ENCODE data around the gene PACSIN1.
"Not testable (repeated sequence)": the region's sequence is repeated elsewhere in the genome, so short reads cannot be mapped to it uniquely, and the experiment has no call there.

PACSIN1 gene

GRCh38 chr6:34459899-34460593, 5.8 kb upstream of the PACSIN1 start:
- no peak for DNase-seq

GRCh38 chr6:34460796-34461507, 4.9 kb upstream of the PACSIN1 start:
- no peak for DNase-seq

DNA sequence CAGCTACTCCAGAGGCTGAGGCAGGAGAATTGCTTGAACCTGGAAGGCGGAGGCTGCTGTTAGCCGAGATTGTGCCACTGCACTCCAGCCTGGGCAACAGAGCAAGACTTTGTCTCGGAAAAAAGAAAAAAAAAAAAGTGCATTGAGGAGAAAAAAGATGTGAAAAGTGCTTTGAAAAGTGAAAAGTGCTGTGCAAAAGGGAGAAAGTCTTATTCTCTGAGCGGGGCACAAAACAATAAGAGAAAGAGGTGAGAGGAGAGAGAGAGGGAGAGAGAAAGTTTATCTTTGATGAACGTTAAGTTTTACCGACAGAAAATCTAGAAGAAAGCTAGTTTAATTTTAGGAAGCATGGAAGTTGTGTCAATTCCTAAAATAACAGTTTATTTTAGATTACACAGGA, 3.9 kb upstream of the PACSIN1 start:
- no peak for DNase-seq

GRCh38 chr6:34462551-34462971, 3.3 kb upstream of the PACSIN1 start:
- no peak for DNase-seq

- DNase-seq: no peak
Observed at GRCh38 chr6:34463299-34463698, 2.6 kb upstream of the PACSIN1 start.

GRCh38 chr6:34463849-34464248, 2.0 kb upstream of the PACSIN1 start:
- no peak for DNase-seq

DNA sequence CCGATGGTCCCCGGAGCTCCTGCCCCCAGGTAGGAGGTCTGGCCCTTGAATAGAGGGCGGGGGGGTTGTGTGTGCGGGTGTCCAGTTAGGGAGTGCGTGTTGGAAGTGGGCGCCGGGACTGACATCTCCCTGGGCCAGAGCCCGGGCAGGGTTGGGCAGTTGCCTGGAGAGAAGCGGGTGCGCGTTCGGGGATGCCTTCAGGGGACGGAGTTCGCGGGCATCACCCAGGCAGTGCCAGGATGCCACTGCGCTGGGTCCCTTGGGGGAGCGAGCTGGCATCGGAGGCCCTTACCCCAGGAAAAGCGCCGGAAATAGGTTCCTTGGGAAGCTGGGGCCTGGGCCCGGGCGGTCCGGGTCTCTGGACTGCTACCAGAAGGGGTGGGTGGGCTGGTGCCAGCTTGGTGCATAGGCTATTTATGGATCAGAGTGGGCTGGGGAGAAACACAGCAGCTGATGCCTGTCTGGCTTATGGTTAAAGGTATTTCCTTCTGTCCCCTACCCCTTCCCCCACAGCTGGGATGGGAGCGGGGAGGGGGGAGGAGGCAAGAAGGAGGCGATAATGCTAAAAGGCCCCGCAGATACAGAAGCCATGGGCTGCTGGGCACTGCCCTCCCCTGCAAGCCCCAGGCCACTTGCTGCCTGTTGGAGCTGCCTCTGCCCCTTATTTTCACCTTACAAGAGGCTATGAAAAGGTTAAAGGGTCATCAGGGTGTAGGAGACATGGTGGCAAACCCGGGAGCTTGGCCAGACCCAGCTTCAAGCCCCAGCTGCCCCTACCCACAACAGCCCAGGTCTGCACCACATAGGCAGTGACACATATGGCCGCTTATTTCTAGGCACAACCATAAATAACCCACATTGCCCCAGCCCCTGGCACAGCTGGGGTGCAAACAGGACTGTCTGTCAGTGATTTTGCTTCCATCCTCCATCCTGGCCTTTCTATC, 638 bp downstream of the PACSIN1 start:
- no peak for DNase-seq

DNA sequence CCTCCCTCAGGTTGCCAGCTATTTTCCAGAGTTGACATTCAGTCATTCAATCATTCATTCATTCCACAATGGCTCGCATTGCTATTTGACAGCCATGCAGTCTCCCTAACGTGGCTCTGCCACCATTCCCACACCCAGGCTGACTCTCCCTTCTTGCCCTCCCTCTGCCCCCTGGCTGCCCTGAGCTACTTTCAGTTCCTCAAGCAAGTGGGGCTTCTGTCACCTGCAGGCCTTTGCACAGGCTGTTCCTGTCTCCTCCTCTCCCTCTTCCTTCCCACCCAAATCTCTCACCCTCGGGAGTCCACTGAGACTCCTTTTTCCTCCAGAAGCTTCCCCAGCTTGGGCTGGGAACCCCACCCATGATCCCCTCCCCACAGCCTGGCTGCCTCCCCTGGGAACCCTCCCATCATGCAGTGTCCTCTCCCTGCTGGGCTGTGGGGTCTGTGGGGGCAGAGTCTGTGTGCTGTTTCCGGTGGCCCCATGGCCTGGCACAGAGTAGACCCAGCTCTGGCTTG, 2.6 kb downstream of the PACSIN1 start:
- no peak for DNase-seq

DNA sequence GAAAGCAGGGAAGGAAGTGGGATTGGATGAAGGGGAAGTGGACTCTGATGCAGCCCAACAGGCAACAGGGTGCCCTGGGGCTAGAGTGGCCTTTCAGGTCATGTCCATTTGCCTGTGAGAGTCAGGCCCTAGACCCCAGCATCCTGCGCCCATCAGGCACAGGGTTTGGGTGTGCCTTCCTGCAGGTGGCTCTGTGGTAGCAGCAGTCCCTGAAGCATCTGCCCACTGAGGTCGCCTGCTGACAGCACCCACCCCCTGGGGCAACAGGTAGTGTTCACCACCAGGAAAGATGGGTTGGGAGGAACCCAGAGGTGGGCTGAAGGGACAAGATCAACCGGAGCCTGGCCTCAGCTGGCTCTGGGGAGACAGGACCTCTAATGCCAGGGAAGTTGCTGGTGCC, 3.6 kb downstream of the PACSIN1 start:
- no peak for DNase-seq

DNA sequence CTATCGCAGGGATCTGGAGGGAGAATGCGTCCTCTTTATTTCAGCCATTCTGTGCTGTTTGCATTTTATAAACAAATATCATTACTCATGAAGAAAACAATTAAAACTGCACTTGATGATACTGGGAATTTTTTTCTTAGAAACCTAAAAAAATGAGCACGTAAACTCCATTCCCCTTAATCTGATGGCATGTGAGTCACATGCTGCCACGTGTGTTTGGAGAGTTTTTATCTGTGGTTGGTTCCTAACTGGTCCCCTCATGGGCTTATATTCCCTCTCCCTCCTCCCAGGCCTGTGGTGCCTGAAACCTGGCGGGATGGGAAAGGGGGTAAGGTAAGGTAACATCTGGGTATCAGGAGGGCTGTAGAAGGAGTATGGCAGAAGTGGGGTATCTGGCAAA, 6.5 kb downstream of the PACSIN1 start:
- DNase-seq: no peak

- DNase-seq: no peak
Observed at GRCh38 chr6:34473967-34474366, 8.1 kb downstream of the PACSIN1 start.

DNA sequence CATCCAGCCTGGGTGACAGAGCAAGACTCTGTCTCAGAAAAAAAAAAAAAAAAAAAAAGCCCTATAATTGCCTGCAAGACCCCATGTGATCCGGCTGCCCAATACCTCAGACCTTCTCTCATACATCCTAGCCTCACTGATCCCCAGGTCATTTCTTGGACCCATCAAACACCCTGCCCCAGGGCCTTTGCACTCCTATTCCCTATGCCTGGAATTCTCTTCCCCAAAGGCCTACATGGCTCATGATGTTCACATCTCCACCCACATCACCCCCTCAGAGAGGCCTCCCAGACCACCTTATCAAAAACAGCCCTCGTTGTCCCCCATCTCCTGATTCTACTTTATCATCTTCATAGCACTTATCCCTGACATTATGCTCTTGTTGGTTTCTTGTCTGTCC, 8.9 kb downstream of the PACSIN1 start:
- DNase-seq: no peak

- DNase-seq: no peak
Observed at GRCh38 chr6:34475238-34475682, 9.4 kb downstream of the PACSIN1 start.

DNA sequence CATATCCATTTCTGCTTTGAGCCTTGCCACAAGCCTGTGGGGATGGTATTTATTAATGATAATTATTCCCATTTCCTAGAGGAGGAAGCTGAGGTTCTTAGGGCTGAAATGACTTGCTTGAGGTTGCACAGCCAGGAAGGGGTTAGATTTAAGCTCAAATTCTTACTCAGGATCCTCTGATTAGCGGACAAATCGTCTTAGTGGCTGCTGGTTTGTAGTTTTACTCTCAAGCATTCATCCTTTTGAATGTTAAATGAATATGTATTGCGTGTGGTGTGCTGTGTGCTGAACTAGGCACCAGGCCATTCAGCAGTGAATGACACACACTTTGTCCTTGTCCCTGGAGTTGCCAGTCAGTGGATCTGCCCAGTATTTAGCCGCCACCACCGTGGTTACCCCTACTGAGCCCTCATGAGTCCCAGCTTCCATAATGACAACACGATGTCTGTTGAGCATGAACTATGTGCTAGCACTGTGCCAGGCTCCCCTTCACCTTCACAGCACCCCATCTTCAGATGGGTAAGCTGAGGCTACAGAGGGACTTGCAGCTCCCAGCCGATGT, 10.0 kb downstream of the PACSIN1 start:
- DNase-seq: no peak

GRCh38 chr6:34476447-34476846, 10.6 kb downstream of the PACSIN1 start:
- peak; percentile 74 for DNase-seq

- DNase-seq: no peak
Observed at GRCh38 chr6:34476921-34477320, 11.0 kb downstream of the PACSIN1 start.

DNA sequence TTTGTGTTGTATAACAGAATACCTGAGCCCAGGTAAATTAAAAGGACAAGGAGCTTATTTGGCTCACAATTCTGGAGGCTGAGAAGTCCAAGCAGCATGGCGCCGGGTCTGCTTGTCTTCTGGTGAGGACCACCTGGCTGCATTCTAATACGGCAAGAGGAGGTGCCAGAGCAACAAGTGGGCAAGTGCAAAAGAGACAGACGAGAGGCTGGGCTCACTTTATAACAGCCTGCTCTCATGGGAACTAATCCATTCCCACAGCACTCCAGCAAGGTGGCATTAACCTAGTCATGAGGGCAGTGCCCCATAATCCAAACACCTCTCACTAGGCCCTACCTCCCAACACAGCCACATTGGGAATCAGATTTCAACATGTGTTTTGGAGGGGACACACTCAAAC, 12.9 kb downstream of the PACSIN1 start:
- DNase-seq: no peak

- not testable (repeated sequence) for DNase-seq
Observed at GRCh38 chr6:34483781-34484180, 17.9 kb downstream of the PACSIN1 start.

GRCh38 chr6:34484391-34484790, 18.5 kb downstream of the PACSIN1 start:
- DNase-seq: no peak

- no peak for DNase-seq
Observed at GRCh38 chr6:34484899-34485298, 19.0 kb downstream of the PACSIN1 start.

GRCh38 chr6:34485321-34486060, 19.6 kb downstream of the PACSIN1 start:
- DNase-seq: no peak

DNA sequence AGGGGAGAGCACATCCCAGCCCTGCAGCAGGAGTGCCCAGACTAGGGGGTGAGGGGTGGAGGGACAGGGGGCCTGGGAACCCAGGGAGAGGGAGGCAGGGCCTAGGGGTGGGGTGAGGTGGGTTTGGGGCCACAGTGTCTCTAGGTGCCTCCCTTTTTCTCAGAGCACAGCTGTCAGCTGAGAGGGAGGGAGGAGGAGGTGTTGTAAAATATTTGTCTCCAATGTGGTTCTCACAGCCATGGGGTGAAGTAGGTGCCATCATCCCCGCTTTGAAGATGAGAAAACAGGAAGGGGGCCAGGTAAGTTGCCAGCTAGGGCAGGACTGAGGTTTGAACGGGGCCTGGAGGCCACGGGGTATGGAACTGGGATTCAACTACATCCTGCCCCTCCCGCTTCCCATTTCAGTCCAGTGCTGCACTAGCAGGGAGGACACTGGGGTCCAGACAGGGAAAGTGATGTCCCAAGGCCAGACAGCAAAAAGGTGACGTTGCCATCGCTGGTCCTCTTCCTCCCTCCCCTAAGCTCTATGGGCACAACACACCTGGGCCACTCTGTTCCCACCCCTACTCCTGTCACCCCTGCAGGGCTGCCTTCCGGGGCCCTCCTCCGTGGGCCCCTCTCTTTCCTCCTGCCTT, 20.3 kb downstream of the PACSIN1 start:
- no peak for DNase-seq

All from right hindlimb (tissue), 1 donor.